Fibroblast of lung (primary cell): Measurements from ENCODE around the gene LONP1. TPM values are rescaled to one million over a fixed set of nuclear protein-coding genes. Genes with fewer than 3 reads are reported as not detected.

Experiments
- DNase-seq, 2 donors: peaks; one replicate each; pipeline versions ENCODE4 v3.0.0 to v3.0.0-alpha.2; 2010; ENCODE audit warnings: low read depth in 2 of 2
- H2AFZ ChIP-seq: 2 replicates; pipeline ENCODE4 v1.5.1; 2012; ENCODE audit warnings: low read length, control low read depth, inconsistent platforms
- H3K27ac ChIP-seq: 2 replicates; pipeline ENCODE4 v1.5.1; 2011; ENCODE audit warnings: low read length, control low read depth; ENCODE audit not compliant: insufficient read depth
- H3K27me3 ChIP-seq: 2 replicates; pipeline ENCODE4 v1.5.1; 2011; ENCODE audit warnings: mild to moderate bottlenecking, low read length; ENCODE audit not compliant: control insufficient read depth, insufficient read depth
- H3K36me3 ChIP-seq: 2 replicates; pipeline ENCODE4 v1.5.1; 2011; ENCODE audit warnings: low read length; ENCODE audit not compliant: control insufficient read depth, insufficient read depth
- H3K4me1 ChIP-seq: 2 replicates; pipeline ENCODE4 v1.5.1; 2011; ENCODE audit warnings: low read length; ENCODE audit not compliant: control insufficient read depth, insufficient read depth; ENCODE audit errors: extremely low read depth
- H3K4me2 ChIP-seq: 2 replicates; pipeline ENCODE4 v1.5.1; 2011; ENCODE audit warnings: low read length, control low read depth; ENCODE audit not compliant: insufficient read depth; ENCODE audit errors: extremely low read depth
- H3K4me3 ChIP-seq, 4 experiments: fragments of 200-600 bp in 1 of 4; sonication (generic) in 1 of 4; replicated peaks in 1 of 4; 2 replicates each; pipeline ENCODE4 v1.5.1; 2011 to 2016; ENCODE audit warnings: low read length in 4 of 4, low read depth in 3 of 4, mild to moderate bottlenecking in 3 of 4, control low read depth in 2 of 4, inconsistent platforms in 1 of 4, mixed read lengths in 1 of 4; ENCODE audit not compliant: insufficient read depth in 1 of 4; ENCODE audit errors: control extremely low read depth in 1 of 4
- H3K79me2 ChIP-seq: 2 replicates; pipeline ENCODE4 v1.5.1; 2012; ENCODE audit warnings: mild to moderate bottlenecking, low read length, inconsistent platforms; ENCODE audit not compliant: control insufficient read depth, insufficient read depth
- H3K9ac ChIP-seq: 2 replicates; pipeline ENCODE4 v1.5.1; 2011; ENCODE audit warnings: mild to moderate bottlenecking, low read length, control low read depth; ENCODE audit not compliant: insufficient read depth
- H3K9me3 ChIP-seq: 2 replicates; pipeline ENCODE4 v1.5.1; 2012; ENCODE audit warnings: low read depth, low read length; ENCODE audit not compliant: control insufficient read depth, insufficient read depth
- H4K20me1 ChIP-seq: 2 replicates; pipeline ENCODE4 v1.5.1; 2011; ENCODE audit warnings: low read length; ENCODE audit not compliant: control insufficient read depth, insufficient read depth; ENCODE audit errors: extremely low read depth
- CTCF ChIP-seq, 2 donors: IDR thresholded peaks in 1 of 2; conservative IDR thresholded peaks in 1 of 2; 1 replicate in 1 of 2; 2 replicates in 1 of 2; pipeline ENCODE4 v1.5.1; 2011 to 2012; ENCODE audit warnings: low read length in 2 of 2, control low read depth in 1 of 2, inconsistent platforms in 1 of 2, low read depth in 1 of 2, mild to moderate bottlenecking in 1 of 2
- EZH2 ChIP-seq: IDR thresholded peaks from 2 replicates; pipeline ENCODE4 v1.5.1; 2012; ENCODE audit warnings: low read length, control low read depth, mild to moderate bottlenecking; ENCODE audit errors: missing control alignments
- polyA plus RNA-seq, 2 donors: library from polyadenylated mRNA; depleted of rRNA in 1 of 2; stranded (reverse) in 1 of 2; unstranded in 1 of 2; fragments of >200 nt; gene quantifications; 2 replicates each; pipeline ENCODE4 v1.2.1, GENCODE V29; 2011 to 2012; ENCODE audit warnings: missing spikeins in 1 of 2
- total RNA-seq: library from RNA; depleted of rRNA; stranded (reverse); fragments of >200 nt; gene quantifications from 2 replicates; pipeline ENCODE4 v1.2.1, GENCODE V29; 2014

LONP1 gene
- total and polyA plus RNA-seq, 2 donors (not counting 1 experiment from before 2014, with no cell fraction given) = 29.8 to 172 TPM

- Histone ChIP-seq H3K27ac (peak overlapping the region; percentile 36), H3K36me3 (peaks cover 47% of the 10 kb centered on the region), H3K4me1 (peaks cover 2% of the 10 kb centered on the region), H3K4me3 (peak overlapping the region; percentile 92 to 98 (median 96)), H3K9me3 (no peaks in the 10 kb centered on the region), H3K9ac (no peak overlapping the region), H3K4me2 (peak overlapping the region; percentile 72), H2AFZ (no peak overlapping the region), H4K20me1 (no peaks in the 10 kb centered on the region), H3K27me3 (no peaks in the 10 kb centered on the region), H3K79me2 (peaks cover 61% of the 10 kb centered on the region)
- no peak for DNase-seq
- TF ChIP-seq CTCF (conservative IDR thresholded peaks at IDR 0.05 in 1 of 2, IDR thresholded peaks at IDR 0.05 in 1 of 2; ENCODE audit: low read depth in 1 of 2, low read length in 2 of 2) (no peak), EZH2 (no peak)
Observed at GRCh38 chr19:5691822-5692722, 27.9 kb downstream of the LONP1 start.

GRCh38 chr19:5690955-5691821, 28.8 kb downstream of the LONP1 start:
- TF ChIP-seq CTCF (conservative IDR thresholded peaks at IDR 0.05 in 1 of 2, IDR thresholded peaks at IDR 0.05 in 1 of 2; ENCODE audit: low read depth in 1 of 2, low read length in 2 of 2) (no peak), EZH2 (no peak)

More at GRCh38 chr19:5690955-5691821, 28.8 kb downstream of the LONP1 start:
- DNase-seq = peak; percentile 54 to 73
- H3K79me2 ChIP-seq = peaks cover 58% of the 10 kb centered on the region
- H3K4me1 ChIP-seq = peaks cover 2% of the 10 kb centered on the region
- peak overlapping the region; percentile 91 for H3K27ac ChIP-seq
- peak overlapping the region; percentile 92 to 98 (median 96) for H3K4me3 ChIP-seq
- peaks cover 38% of the 10 kb centered on the region for H3K36me3 ChIP-seq
- no peak overlapping the region for H2AFZ ChIP-seq
- no peaks in the 10 kb centered on the region for H3K27me3 ChIP-seq
- peak overlapping the region; percentile 72 for H3K4me2 ChIP-seq
- peak overlapping the region; percentile 96 for H3K9ac ChIP-seq
- H4K20me1 ChIP-seq = no peaks in the 10 kb centered on the region
- no peaks in the 10 kb centered on the region for H3K9me3 ChIP-seq
